CD4-positive, CD25-positive, alpha-beta regulatory T cell (primary cell): Measurements from ENCODE around the gene SRGAP1. TPM values are rescaled to one million over a fixed set of nuclear protein-coding genes. Genes with fewer than 3 reads are reported as not detected.
"Not testable (repeated sequence)": the region's sequence is repeated elsewhere in the genome, so short reads cannot be mapped to it uniquely, and the experiment has no call there.

Source experiments
- ATAC-seq, 2 donors: fragments of 150-1000 bp; cut with Tn5 transposase; one replicate each; pipeline ENCODE4 v1.10.0; 2021; ENCODE audit warnings: low read depth in 2 of 2, moderate number of reproducible peaks in 2 of 2, moderate library complexity in 1 of 2
- DNase-seq, 3 donors: peaks; one replicate each; pipeline versions ENCODE4 v3.0.0 to v3.0.0-alpha.2; 2012 to 2022; ENCODE audit warnings: mixed read lengths in 1 of 3
- H3K27ac ChIP-seq: one replicate; pipeline ENCODE4 v1.7.0; 2013; ENCODE audit warnings: mild to moderate bottlenecking, low read length; ENCODE audit not compliant: insufficient read depth, poor library complexity, severe bottlenecking
- H3K27me3 ChIP-seq: one replicate; pipeline ENCODE4 v1.7.0; 2013; ENCODE audit warnings: low read length; ENCODE audit not compliant: control insufficient read depth, insufficient read depth
- H3K36me3 ChIP-seq: one replicate; pipeline ENCODE4 v1.7.0; 2013; ENCODE audit warnings: mild to moderate bottlenecking, low read length, moderate library complexity; ENCODE audit not compliant: control insufficient read depth, insufficient read depth
- H3K4me1 ChIP-seq: 2 replicates; pipeline ENCODE4 v1.7.0; 2013; ENCODE audit warnings: mild to moderate bottlenecking, low read length; ENCODE audit not compliant: insufficient read depth, control insufficient read depth, poor library complexity, severe bottlenecking
- H3K4me3 ChIP-seq: one replicate; pipeline ENCODE4 v1.7.0; 2013; ENCODE audit warnings: low read depth, mild to moderate bottlenecking, low read length, moderate library complexity
- H3K9me3 ChIP-seq, 2 experiments: 1 replicate in 1 of 2; 2 replicates in 1 of 2; pipeline ENCODE4 v1.7.0; 2013; ENCODE audit warnings: low read length in 2 of 2, mild to moderate bottlenecking in 1 of 2, moderate library complexity in 1 of 2; ENCODE audit not compliant: control insufficient read depth in 2 of 2
- H3K27ac Mint-ChIP-seq, 3 donors: one replicate each; pipeline ENCODE4 v1.8.0; 2020 to 2022; ENCODE audit warnings: mild to moderate bottlenecking in 3 of 3, mixed read lengths in 3 of 3, moderate library complexity in 2 of 3
- H3K27me3 Mint-ChIP-seq: one replicate; pipeline ENCODE4 v1.8.0; 2022; ENCODE audit warnings: mild to moderate bottlenecking, mixed read lengths
- H3K36me3 Mint-ChIP-seq: one replicate; pipeline ENCODE4 v1.8.0; 2020; ENCODE audit warnings: mixed read lengths
- H3K4me1 Mint-ChIP-seq, 4 donors: one replicate each; pipeline ENCODE4 v1.8.0; 2020 to 2022; ENCODE audit warnings: mixed read lengths in 4 of 4, mild to moderate bottlenecking in 1 of 4
- H3K4me3 Mint-ChIP-seq, 4 donors: one replicate each; pipeline ENCODE4 v1.8.0; 2020 to 2022; ENCODE audit warnings: mild to moderate bottlenecking in 4 of 4, mixed read lengths in 4 of 4, moderate library complexity in 3 of 4
- H3K9me3 Mint-ChIP-seq, 7 donors: one replicate each; pipeline ENCODE4 v1.8.0; 2020 to 2022; ENCODE audit warnings: mixed read lengths in 7 of 7, mild to moderate bottlenecking in 3 of 7, moderate library complexity in 2 of 7
- polyA plus RNA-seq, 4 donors: library from polyadenylated mRNA; unstranded; fragments of 300-500 nt; fragmentation: Illumina TruSeq; gene quantifications; one replicate each; pipeline ENCODE4 v1.2.3, GENCODE V29; 2021
- total RNA-seq: library from RNA; stranded (reverse); gene quantifications from one replicate; pipeline ENCODE4 v1.2.3, GENCODE V29; 2022

The SRGAP1 gene
- total and polyA plus RNA-seq, 5 donors from 2014 or later, result 0.01 to 0.07 (median 0.02) TPM; not detected in 1

- no peaks in the 10 kb centered on the region for H3K9me3 ChIP-seq
- no peak overlapping the region for H3K4me3 Mint-ChIP-seq
Observed at GRCh38 chr12:64025174-64025958, 180.9 kb downstream of the SRGAP1 start.

GRCh38 chr12:64027311-64027710 lies 182.8 kb downstream of the SRGAP1 start:
- H3K27me3 Mint-ChIP-seq, result peaks cover 5% of the 10 kb centered on the region
- no peaks in the 10 kb centered on the region for H3K36me3 Mint-ChIP-seq
- H3K4me1 ChIP-seq, result no peaks in the 10 kb centered on the region
- ATAC-seq (no peak), DNase-seq (no peak)
- H3K27me3 ChIP-seq, result no peaks in the 10 kb centered on the region
- H3K4me3 Mint-ChIP-seq, result no peak overlapping the region
- H3K27ac ChIP-seq, result no peak overlapping the region
- H3K36me3 ChIP-seq, result no peaks in the 10 kb centered on the region
- H3K4me3 ChIP-seq, result no peak overlapping the region
- H3K9me3 ChIP-seq, result no peaks in the 10 kb centered on the region
- H3K9me3 Mint-ChIP-seq, result peaks cover 0 to 2% (median 0%) of the 10 kb centered on the region in 7 donors
- H3K27ac Mint-ChIP-seq, result no peak overlapping the region
- H3K4me1 Mint-ChIP-seq, result no peaks in the 10 kb centered on the region

More at GRCh38 chr12:64025174-64025958, 180.9 kb downstream of the SRGAP1 start:
- H3K4me1 Mint-ChIP-seq, result no peaks in the 10 kb centered on the region
- no peaks in the 10 kb centered on the region for H3K36me3 Mint-ChIP-seq
- peaks cover 5% of the 10 kb centered on the region for H3K27me3 Mint-ChIP-seq
- peaks cover 0 to 2% (median 0%) of the 10 kb centered on the region in 7 donors for H3K9me3 Mint-ChIP-seq
- Histone ChIP-seq H3K4me3 (no peak overlapping the region), H3K36me3 (no peaks in the 10 kb centered on the region), H3K4me1 (no peaks in the 10 kb centered on the region), H3K27ac (no peak overlapping the region), H3K27me3 (no peaks in the 10 kb centered on the region)
- no peak for ATAC-seq
- H3K27ac Mint-ChIP-seq, result no peak overlapping the region
- DNase-seq, result no peak

GRCh38 chr12:64028541-64028940 lies 184.0 kb downstream of the SRGAP1 start:
- H3K9me3 Mint-ChIP-seq, result peaks cover 0 to 2% (median 0%) of the 10 kb centered on the region in 7 donors
- Histone ChIP-seq H3K4me3 (no peak overlapping the region), H3K27me3 (no peaks in the 10 kb centered on the region), H3K9me3 (no peaks in the 10 kb centered on the region), H3K4me1 (no peaks in the 10 kb centered on the region), H3K27ac (no peak overlapping the region), H3K36me3 (no peaks in the 10 kb centered on the region)
- no peak for ATAC-seq
- H3K4me3 Mint-ChIP-seq, result no peak overlapping the region
- H3K36me3 Mint-ChIP-seq, result no peaks in the 10 kb centered on the region
- no peaks in the 10 kb centered on the region for H3K4me1 Mint-ChIP-seq
- H3K27me3 Mint-ChIP-seq, result peaks cover 5% of the 10 kb centered on the region
- no peak overlapping the region for H3K27ac Mint-ChIP-seq
- DNase-seq, result no peak

DNA sequence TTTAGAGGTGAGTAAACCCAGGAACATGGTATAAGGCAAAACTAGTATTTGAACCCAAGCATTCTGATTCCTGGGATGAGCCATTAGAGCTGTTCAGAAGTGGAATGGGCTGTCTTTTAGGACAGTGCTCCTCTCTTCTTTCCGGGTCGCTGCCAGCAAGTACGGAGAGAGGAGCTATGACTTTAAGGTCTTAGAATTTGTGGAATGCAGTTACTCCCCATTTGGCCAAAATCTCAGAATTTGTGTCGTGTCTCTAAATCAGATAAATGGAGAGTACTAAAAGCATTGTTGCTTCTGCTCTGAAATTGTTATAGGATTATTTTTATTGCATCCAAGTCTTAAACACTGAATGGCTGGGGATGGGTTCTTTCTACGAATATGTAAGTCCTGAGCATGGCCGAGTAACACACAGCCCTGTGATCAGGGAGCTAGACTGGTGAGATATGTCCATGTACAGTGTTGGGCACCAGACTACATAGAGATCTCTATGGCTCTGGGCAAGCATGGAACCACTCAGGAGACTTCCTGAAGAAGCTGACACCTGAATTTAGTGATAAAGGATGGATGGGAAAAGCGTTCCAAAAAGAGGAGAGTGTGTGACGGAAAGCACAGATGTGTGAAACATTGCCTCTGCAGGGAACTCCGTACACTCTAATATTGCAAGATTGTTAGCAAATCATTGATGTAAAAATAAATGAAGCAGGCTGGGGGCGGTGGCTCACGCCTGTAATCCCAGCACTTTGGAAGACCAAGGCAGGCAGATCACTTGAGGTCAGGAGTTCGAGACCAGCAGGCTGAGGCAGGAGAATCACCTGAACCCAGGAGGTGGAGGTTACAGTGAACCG lies 184.7 kb downstream of the SRGAP1 start:
- DNase-seq (no peak), ATAC-seq (no peak)
- Histone ChIP-seq H3K9me3 (no peaks in the 10 kb centered on the region), H3K27me3 (no peaks in the 10 kb centered on the region), H3K4me3 (no peak overlapping the region), H3K27ac (no peak overlapping the region), H3K36me3 (no peaks in the 10 kb centered on the region), H3K4me1 (no peaks in the 10 kb centered on the region)
- Mint-ChIP-seq H3K27ac (no peak overlapping the region), H3K4me1 (no peaks in the 10 kb centered on the region), H3K9me3 (peaks cover 0 to 2% (median 0%) of the 10 kb centered on the region in 7 donors), H3K36me3 (no peaks in the 10 kb centered on the region), H3K27me3 (peaks cover 5% of the 10 kb centered on the region), H3K4me3 (no peak overlapping the region)

GRCh38 chr12:64030155-64030554 lies 185.7 kb downstream of the SRGAP1 start:
- no peak overlapping the region for H3K4me3 Mint-ChIP-seq
- no peak overlapping the region for H3K27ac Mint-ChIP-seq
- no peaks in the 10 kb centered on the region for H3K4me1 Mint-ChIP-seq
- H3K27me3 Mint-ChIP-seq, result peaks cover 5% of the 10 kb centered on the region
- H3K9me3 Mint-ChIP-seq, result peaks cover 0 to 2% (median 0%) of the 10 kb centered on the region in 7 donors
- ATAC-seq, result no peak
- H3K27ac ChIP-seq, result no peak overlapping the region
- H3K36me3 ChIP-seq, result no peaks in the 10 kb centered on the region
- H3K27me3 ChIP-seq, result no peaks in the 10 kb centered on the region
- H3K4me3 ChIP-seq, result no peak overlapping the region
- no peaks in the 10 kb centered on the region for H3K9me3 ChIP-seq
- no peaks in the 10 kb centered on the region for H3K36me3 Mint-ChIP-seq
- DNase-seq, result no peak
- H3K4me1 ChIP-seq, result no peaks in the 10 kb centered on the region

DNA sequence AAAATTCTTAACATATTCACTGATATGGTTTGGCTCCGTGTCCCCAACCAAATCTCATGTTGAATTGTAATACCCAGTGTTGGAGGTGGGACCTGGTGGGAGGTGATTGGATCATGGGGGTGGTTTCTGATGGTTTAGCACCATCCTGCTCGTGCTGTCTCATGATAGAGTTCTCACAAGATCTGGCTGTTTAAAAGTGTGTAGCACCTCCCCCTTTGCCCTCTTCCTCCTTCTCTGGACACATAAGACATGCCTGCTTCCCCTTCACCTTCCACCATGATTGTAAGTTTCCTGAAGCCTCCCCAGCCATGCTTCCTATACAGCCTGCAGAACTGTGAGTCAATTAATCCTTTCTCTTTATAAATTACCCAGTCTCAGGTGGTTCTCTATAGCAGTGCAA lies 189.6 kb downstream of the SRGAP1 start:
- not testable (repeated sequence) for H3K27ac Mint-ChIP-seq, H3K9me3 ChIP-seq, H3K27me3 ChIP-seq, DNase-seq, H3K4me1 ChIP-seq, H3K4me3 Mint-ChIP-seq, ATAC-seq, H3K27me3 Mint-ChIP-seq, H3K4me3 ChIP-seq, H3K4me1 Mint-ChIP-seq, H3K9me3 Mint-ChIP-seq, H3K36me3 Mint-ChIP-seq, H3K27ac ChIP-seq, H3K36me3 ChIP-seq

DNA sequence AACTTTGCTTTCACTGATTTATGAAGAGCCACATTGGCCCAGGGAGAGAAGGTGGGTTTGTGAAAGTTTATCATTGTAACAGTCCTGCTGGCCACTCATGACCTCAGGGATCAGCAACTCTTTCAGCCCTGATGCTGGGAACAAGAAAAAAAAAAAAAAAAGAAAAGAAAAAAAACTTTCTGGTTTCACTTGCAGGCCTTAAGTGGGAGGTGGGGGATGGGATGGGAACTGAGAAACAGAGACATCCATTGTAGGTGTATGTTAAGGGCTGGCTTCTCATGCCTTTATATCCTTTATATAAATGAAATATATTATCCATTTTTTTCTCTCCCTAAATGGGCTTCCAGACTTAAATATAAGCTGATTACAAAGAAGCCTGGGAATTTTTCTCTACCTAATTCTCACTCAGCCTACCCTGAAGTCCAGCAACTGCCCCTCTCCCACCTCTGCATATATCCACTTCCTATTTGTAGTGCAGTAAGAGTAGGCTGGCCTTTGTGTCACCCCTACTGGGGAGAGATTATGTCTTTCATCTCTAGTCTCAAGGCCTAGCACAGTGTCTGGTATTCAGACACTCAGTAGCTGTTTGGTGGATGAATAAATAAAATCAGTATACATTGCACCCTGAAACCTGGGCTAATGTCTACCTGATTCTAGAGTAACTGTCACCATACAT lies 190.5 kb downstream of the SRGAP1 start:
- Histone ChIP-seq H3K9me3 (no peaks in the 10 kb centered on the region), H3K27ac (no peak overlapping the region), H3K4me1 (no peaks in the 10 kb centered on the region), H3K4me3 (no peak overlapping the region), H3K36me3 (no peaks in the 10 kb centered on the region), H3K27me3 (no peaks in the 10 kb centered on the region)
- H3K36me3 Mint-ChIP-seq, result no peaks in the 10 kb centered on the region
- DNase-seq (no peak), ATAC-seq (no peak)
- no peaks in the 10 kb centered on the region for H3K9me3 Mint-ChIP-seq
- no peak overlapping the region for H3K27ac Mint-ChIP-seq
- no peaks in the 10 kb centered on the region for H3K4me1 Mint-ChIP-seq
- H3K27me3 Mint-ChIP-seq, result no peaks in the 10 kb centered on the region
- H3K4me3 Mint-ChIP-seq, result no peak overlapping the region
